HEK293 (cell line): Measurements from ENCODE around the gene TBC1D8.

Experiments
- CTCF ChIA-PET: fragments of 350-600 bp; formaldehyde crosslinking; extraction: SDS; loops from one replicate; lab custom pipeline; 2021; ENCODE audit warnings: antibody characterized with exemption; lab: Yijun Ruan, JAX
- POLR2A ChIA-PET: fragments of 300-600 bp; formaldehyde crosslinking; extraction: SDS; loops from one replicate; lab custom pipeline; 2020; ENCODE audit warnings: antibody characterized with exemption, inconsistent platforms; lab: Yijun Ruan, JAX
- H3K27ac ChIP-seq: fragments of 200-500 bp; sonication (Bioruptor generic); 2 replicates; pipeline ENCODE4 v1.5.1; 2014; ENCODE audit warnings: low read depth, low read length, control low read depth, inconsistent platforms; ENCODE audit errors: extremely low read depth
- H3K36me3 ChIP-seq, 2 experiments: fragments of 200-500 bp in 1 of 2; sonication (Bioruptor generic) in 1 of 2; 1 replicate in 1 of 2; 2 replicates in 1 of 2; pipeline ENCODE4 v1.5.1; 2014 to 2017; ENCODE audit warnings: inconsistent platforms in 2 of 2, low read length in 2 of 2; ENCODE audit not compliant: control insufficient read depth in 2 of 2, insufficient read depth in 1 of 2
- H3K4me1 ChIP-seq: fragments of 200-500 bp; sonication (Bioruptor generic); 2 replicates; pipeline ENCODE4 v1.5.1; 2014; ENCODE audit warnings: mild to moderate bottlenecking, low read length, inconsistent platforms; ENCODE audit not compliant: control insufficient read depth, insufficient read depth
- H3K4me3 ChIP-seq: 2 replicates; pipeline ENCODE4 v1.5.1; 2011; ENCODE audit warnings: low read depth, mild to moderate bottlenecking, control low read depth, low read length, moderate library complexity
- H3K9me3 ChIP-seq: fragments of 200-500 bp; sonication (Bioruptor generic); 2 replicates; pipeline ENCODE4 v1.5.1; 2014; ENCODE audit warnings: low read depth, low read length, inconsistent platforms; ENCODE audit not compliant: control insufficient read depth, insufficient read depth
- BCL11B ChIP-seq: fragments of 450-650 bp; formaldehyde crosslinking; IDR thresholded peaks from 2 replicates; pipeline ENCODE4 v1.5.1; 2016; ENCODE audit warnings: low read depth, missing biosample characterization, missing genetic modification characterization
- KLF8 ChIP-seq: fragments of 450-650 bp; formaldehyde crosslinking; IDR thresholded peaks from 2 replicates; pipeline ENCODE4 v1.5.1; 2016; ENCODE audit warnings: missing biosample characterization, missing genetic modification characterization
- ZFP37 ChIP-seq: fragments of 450-650 bp; formaldehyde crosslinking; IDR thresholded peaks from 2 replicates; pipeline ENCODE4 v1.5.1; 2016; ENCODE audit warnings: missing biosample characterization, missing genetic modification characterization
- ZNF121 ChIP-seq: fragments of 450-650 bp; formaldehyde crosslinking; IDR thresholded peaks from 2 replicates; pipeline ENCODE4 v1.5.1; 2016; ENCODE audit warnings: missing biosample characterization, missing genetic modification characterization
- ZNF138 ChIP-seq: fragments of 450-650 bp; formaldehyde crosslinking; IDR thresholded peaks from 2 replicates; pipeline ENCODE4 v1.5.1; 2016; ENCODE audit warnings: missing biosample characterization, missing genetic modification characterization, borderline replicate concordance
- ZNF311 ChIP-seq: fragments of 450-650 bp; formaldehyde crosslinking; IDR thresholded peaks from 2 replicates; pipeline ENCODE4 v1.5.1; 2017; ENCODE audit warnings: missing biosample characterization, missing genetic modification characterization, borderline replicate concordance
- ZNF521 ChIP-seq: fragments of 450-650 bp; formaldehyde crosslinking; IDR thresholded peaks from 2 replicates; pipeline ENCODE4 v1.5.1; 2017; ENCODE audit warnings: missing biosample characterization, mild to moderate bottlenecking, missing genetic modification characterization
- ZNF560 ChIP-seq: fragments of 450-650 bp; formaldehyde crosslinking; IDR thresholded peaks from 2 replicates; pipeline ENCODE4 v1.5.1; 2017; ENCODE audit warnings: missing biosample characterization, missing genetic modification characterization, borderline replicate concordance
- ZNF624 ChIP-seq: fragments of 450-650 bp; formaldehyde crosslinking; IDR thresholded peaks from 2 replicates; pipeline ENCODE4 v1.5.1; 2017; ENCODE audit warnings: missing biosample characterization, missing genetic modification characterization
- TF ChIP-seq, protein P1 (sequence below): fragments of 450-650 bp; formaldehyde crosslinking; IDR thresholded peaks from 2 replicates; pipeline ENCODE4 v1.5.1; 2016; ENCODE audit warnings: missing biosample characterization, missing genetic modification characterization, borderline replicate concordance
- TF ChIP-seq, protein P2 (sequence below): fragments of 450-650 bp; formaldehyde crosslinking; IDR thresholded peaks from 2 replicates; pipeline ENCODE4 v1.5.1; 2016; ENCODE audit warnings: missing biosample characterization, missing genetic modification characterization
- TF ChIP-seq, protein P3 (sequence below): fragments of 450-650 bp; formaldehyde crosslinking; IDR thresholded peaks from 2 replicates; pipeline ENCODE4 v1.5.1; 2016; ENCODE audit warnings: missing biosample characterization, missing genetic modification characterization, borderline replicate concordance
- TF ChIP-seq, protein P4 (sequence below): fragments of 450-650 bp; formaldehyde crosslinking; IDR thresholded peaks from 2 replicates; pipeline ENCODE4 v1.5.1; 2016; ENCODE audit warnings: missing biosample characterization, missing genetic modification characterization
- TF ChIP-seq, protein P5 (sequence below): fragments of 450-650 bp; formaldehyde crosslinking; IDR thresholded peaks from 2 replicates; pipeline ENCODE4 v1.5.1; 2016; ENCODE audit warnings: missing biosample characterization, missing genetic modification characterization

TBC1D8 gene

DNA sequence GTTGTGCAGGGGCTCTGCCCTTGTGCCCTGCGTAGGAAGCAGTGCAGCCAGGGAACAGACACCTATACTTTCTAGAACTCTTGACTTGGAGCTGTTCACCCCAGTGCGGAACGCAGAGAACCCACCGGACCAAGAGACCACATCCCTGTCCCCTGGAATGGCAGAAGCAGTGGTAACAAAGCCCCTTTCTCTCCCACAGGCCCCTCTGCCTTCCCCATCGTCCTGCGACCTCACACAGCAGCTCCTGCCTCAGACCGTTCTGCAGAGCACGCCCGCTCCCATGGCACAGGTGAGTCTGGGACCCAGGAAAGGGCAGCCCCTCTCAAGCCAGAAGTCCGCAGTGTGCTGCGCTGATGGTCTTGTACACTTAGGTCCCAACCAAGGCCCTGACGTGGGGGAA lies 173.7 kb downstream of the TBC1D8 start:
- CTCF ChIA-PET: no interaction called here
- POLR2A ChIA-PET: no interaction called here
- no peaks in the 10 kb centered on the region for H3K4me1 ChIP-seq
- no peak overlapping the region for H3K27ac ChIP-seq
- TF ChIP-seq ZFP37 (no peak), ZNF138 (tag by site-specific recombination) (no peak)
- H3K36me3 ChIP-seq: peaks cover 0 to 22% of the 10 kb centered on the region in 2 experiments; a peak in 1 of 3 replicates
- no peak overlapping the region for H3K4me3 ChIP-seq
- H3K9me3 ChIP-seq: no peaks in the 10 kb centered on the region

DNA sequence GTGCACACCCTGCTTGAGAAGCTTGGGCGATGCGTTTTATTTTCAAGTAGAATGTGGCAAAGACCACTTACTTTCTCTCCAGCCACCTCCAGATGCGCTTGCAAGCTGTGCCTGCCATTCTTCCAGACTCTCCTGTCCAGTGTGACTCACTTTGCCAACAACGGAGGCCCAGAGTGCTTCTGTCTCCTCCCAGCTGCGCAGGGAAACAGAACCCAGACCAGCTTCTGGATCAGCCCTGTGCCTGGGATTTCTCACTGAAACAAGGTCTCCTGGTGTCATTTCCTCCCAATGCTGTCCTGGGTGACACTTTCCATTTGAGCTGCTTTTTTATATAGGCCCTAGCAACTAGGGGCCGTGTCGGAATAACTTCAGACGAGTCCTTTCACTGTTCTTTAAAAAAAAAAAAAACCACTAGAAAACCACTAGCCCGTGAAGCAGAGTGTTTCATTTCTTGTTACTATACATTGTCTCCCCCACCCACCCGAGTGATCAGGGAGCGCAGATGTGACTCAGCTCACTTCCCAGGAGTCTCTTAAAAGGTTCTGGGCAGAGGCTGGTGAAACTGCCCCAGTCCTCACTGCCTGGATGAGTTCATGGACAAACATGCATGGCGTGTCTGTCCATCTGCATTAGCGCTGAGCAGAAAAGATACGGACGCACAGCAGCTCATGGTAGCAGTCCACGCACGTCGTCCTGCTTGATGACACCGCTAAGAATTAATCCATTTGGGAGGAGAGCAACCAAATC lies 174.4 kb downstream of the TBC1D8 start:
- TF ChIP-seq ZNF560 (tag by site-specific recombination) (no peak), KLF8 (tag by site-specific recombination) (no peak)
- TF ChIP-seq, protein P1, sequence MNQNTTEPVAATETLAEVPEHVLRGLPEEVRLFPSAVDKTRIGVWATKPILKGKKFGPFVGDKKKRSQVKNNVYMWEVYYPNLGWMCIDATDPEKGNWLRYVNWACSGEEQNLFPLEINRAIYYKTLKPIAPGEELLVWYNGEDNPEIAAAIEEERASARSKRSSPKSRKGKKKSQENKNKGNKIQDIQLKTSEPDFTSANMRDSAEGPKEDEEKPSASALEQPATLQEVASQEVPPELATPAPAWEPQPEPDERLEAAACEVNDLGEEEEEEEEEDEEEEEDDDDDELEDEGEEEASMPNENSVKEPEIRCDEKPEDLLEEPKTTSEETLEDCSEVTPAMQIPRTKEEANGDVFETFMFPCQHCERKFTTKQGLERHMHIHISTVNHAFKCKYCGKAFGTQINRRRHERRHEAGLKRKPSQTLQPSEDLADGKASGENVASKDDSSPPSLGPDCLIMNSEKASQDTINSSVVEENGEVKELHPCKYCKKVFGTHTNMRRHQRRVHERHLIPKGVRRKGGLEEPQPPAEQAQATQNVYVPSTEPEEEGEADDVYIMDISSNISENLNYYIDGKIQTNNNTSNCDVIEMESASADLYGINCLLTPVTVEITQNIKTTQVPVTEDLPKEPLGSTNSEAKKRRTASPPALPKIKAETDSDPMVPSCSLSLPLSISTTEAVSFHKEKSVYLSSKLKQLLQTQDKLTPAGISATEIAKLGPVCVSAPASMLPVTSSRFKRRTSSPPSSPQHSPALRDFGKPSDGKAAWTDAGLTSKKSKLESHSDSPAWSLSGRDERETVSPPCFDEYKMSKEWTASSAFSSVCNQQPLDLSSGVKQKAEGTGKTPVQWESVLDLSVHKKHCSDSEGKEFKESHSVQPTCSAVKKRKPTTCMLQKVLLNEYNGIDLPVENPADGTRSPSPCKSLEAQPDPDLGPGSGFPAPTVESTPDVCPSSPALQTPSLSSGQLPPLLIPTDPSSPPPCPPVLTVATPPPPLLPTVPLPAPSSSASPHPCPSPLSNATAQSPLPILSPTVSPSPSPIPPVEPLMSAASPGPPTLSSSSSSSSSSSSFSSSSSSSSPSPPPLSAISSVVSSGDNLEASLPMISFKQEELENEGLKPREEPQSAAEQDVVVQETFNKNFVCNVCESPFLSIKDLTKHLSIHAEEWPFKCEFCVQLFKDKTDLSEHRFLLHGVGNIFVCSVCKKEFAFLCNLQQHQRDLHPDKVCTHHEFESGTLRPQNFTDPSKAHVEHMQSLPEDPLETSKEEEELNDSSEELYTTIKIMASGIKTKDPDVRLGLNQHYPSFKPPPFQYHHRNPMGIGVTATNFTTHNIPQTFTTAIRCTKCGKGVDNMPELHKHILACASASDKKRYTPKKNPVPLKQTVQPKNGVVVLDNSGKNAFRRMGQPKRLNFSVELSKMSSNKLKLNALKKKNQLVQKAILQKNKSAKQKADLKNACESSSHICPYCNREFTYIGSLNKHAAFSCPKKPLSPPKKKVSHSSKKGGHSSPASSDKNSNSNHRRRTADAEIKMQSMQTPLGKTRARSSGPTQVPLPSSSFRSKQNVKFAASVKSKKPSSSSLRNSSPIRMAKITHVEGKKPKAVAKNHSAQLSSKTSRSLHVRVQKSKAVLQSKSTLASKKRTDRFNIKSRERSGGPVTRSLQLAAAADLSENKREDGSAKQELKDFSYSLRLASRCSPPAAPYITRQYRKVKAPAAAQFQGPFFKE (tag by site-specific recombination): no peak
- TF ChIP-seq, protein P2, sequence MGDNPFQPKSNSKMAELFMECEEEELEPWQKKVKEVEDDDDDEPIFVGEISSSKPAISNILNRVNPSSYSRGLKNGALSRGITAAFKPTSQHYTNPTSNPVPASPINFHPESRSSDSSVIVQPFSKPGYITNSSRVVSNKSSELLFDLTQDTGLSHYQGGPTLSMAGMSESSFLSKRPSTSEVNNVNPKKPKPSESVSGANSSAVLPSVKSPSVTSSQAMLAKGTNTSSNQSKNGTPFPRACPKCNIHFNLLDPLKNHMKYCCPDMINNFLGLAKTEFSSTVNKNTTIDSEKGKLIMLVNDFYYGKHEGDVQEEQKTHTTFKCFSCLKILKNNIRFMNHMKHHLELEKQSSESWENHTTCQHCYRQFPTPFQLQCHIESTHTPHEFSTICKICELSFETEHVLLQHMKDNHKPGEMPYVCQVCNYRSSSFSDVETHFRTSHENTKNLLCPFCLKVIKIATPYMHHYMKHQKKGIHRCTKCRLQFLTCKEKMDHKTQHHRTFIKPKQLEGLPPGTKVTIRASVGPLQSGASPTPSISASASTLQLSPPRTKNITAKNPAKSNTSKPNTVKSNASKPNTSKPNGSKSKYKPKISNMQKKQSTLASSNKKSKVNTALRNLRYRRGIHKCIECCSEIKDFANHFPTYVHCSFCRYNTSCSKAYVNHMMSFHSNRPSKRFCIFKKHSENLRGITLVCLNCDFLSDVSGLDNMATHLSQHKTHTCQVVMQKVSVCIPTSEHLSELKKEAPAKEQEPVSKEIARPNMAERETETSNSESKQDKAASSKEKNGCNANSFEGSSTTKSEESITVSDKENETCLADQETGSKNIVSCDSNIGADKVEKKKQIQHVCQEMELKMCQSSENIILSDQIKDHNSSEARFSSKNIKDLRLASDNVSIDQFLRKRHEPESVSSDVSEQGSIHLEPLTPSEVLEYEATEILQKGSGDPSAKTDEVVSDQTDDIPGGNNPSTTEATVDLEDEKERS: no peak
- H3K27ac ChIP-seq: no peak overlapping the region
- H3K9me3 ChIP-seq: no peaks in the 10 kb centered on the region
- H3K36me3 ChIP-seq: peaks cover 0 to 20% of the 10 kb centered on the region in 2 experiments; a peak in 1 of 3 replicates
- no peak overlapping the region for H3K4me3 ChIP-seq
- H3K4me1 ChIP-seq: no peaks in the 10 kb centered on the region
- ChIA-PET POLR2A (no interaction called here), CTCF (interaction anchor here (0.6 to 0.9 kb wide), 4 partner anchors 8 to 369 kb away, joined by 3 to 7 read pairs (median 4); no protein-coding TSS in a partner anchor)

DNA sequence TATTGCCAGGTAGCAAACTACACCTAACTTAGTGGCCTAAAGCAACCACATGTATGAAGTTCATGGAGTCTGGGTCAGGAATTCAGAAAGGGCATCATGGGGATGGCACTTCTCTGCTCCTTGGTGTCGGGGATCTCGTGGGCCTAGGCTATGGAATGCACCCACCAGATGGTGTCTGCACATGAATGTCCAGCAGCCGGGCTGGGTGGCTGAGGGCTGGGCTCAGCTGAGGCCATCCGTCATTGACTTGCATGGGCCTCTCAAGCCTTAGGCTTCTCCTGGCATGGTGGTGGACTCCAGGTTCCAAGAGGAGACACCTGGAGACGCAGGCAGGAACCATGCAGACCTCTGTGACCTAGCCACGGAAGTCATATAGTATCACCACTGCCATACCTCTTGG lies 175.1 kb downstream of the TBC1D8 start:
- ChIA-PET POLR2A (no interaction called here), CTCF (interaction anchor here (0.7 to 0.9 kb wide), 2 partner anchors 9 to 257 kb away, joined by 3 to 4 read pairs; no protein-coding TSS in a partner anchor)
- no peaks in the 10 kb centered on the region for H3K9me3 ChIP-seq
- no peak overlapping the region for H3K27ac ChIP-seq
- H3K4me3 ChIP-seq: no peak overlapping the region
- H3K4me1 ChIP-seq: no peaks in the 10 kb centered on the region
- H3K36me3 ChIP-seq: peaks cover 0 to 20% of the 10 kb centered on the region in 2 experiments; a peak in 1 of 3 replicates
- TF ChIP-seq ZNF624 (tag by site-specific recombination): no peak
- TF ChIP-seq, protein P3, sequence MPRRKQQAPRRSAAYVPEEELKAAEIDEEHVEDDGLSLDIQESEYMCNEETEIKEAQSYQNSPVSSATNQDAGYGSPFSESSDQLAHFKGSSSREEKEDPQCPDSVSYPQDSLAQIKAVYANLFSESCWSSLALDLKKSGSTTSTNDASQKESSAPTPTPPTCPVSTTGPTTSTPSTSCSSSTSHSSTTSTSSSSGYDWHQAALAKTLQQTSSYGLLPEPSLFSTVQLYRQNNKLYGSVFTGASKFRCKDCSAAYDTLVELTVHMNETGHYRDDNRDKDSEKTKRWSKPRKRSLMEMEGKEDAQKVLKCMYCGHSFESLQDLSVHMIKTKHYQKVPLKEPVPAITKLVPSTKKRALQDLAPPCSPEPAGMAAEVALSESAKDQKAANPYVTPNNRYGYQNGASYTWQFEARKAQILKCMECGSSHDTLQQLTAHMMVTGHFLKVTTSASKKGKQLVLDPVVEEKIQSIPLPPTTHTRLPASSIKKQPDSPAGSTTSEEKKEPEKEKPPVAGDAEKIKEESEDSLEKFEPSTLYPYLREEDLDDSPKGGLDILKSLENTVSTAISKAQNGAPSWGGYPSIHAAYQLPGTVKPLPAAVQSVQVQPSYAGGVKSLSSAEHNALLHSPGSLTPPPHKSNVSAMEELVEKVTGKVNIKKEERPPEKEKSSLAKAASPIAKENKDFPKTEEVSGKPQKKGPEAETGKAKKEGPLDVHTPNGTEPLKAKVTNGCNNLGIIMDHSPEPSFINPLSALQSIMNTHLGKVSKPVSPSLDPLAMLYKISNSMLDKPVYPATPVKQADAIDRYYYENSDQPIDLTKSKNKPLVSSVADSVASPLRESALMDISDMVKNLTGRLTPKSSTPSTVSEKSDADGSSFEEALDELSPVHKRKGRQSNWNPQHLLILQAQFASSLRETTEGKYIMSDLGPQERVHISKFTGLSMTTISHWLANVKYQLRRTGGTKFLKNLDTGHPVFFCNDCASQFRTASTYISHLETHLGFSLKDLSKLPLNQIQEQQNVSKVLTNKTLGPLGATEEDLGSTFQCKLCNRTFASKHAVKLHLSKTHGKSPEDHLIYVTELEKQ (tag by site-specific recombination): no peak
- no peak for TF ChIP-seq ZNF121 (tag by site-specific recombination)
- TF ChIP-seq, protein P4, sequence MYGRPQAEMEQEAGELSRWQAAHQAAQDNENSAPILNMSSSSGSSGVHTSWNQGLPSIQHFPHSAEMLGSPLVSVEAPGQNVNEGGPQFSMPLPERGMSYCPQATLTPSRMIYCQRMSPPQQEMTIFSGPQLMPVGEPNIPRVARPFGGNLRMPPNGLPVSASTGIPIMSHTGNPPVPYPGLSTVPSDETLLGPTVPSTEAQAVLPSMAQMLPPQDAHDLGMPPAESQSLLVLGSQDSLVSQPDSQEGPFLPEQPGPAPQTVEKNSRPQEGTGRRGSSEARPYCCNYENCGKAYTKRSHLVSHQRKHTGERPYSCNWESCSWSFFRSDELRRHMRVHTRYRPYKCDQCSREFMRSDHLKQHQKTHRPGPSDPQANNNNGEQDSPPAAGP: no peak
- TF ChIP-seq BCL11B: no peak
- TF ChIP-seq, protein P5, sequence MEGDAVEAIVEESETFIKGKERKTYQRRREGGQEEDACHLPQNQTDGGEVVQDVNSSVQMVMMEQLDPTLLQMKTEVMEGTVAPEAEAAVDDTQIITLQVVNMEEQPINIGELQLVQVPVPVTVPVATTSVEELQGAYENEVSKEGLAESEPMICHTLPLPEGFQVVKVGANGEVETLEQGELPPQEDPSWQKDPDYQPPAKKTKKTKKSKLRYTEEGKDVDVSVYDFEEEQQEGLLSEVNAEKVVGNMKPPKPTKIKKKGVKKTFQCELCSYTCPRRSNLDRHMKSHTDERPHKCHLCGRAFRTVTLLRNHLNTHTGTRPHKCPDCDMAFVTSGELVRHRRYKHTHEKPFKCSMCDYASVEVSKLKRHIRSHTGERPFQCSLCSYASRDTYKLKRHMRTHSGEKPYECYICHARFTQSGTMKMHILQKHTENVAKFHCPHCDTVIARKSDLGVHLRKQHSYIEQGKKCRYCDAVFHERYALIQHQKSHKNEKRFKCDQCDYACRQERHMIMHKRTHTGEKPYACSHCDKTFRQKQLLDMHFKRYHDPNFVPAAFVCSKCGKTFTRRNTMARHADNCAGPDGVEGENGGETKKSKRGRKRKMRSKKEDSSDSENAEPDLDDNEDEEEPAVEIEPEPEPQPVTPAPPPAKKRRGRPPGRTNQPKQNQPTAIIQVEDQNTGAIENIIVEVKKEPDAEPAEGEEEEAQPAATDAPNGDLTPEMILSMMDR (tag by site-specific recombination): no peak
- TF ChIP-seq ZNF521 (tag by site-specific recombination): no peak
- no peak for TF ChIP-seq ZNF311 (tag by site-specific recombination)
